Activated CD8-positive, alpha-beta memory T cell treated with anti-CD3 and anti-CD28 coated beads, Interleukin-2, amount 50 U/mL, for 4 hours (primary cell): ENCODE measurements around the gene MTHFS.
"Not testable (repeated sequence)": the region's sequence is repeated elsewhere in the genome, so short reads cannot be mapped to it uniquely, and the experiment has no call there.

ENCODE experiments used
- DNase-seq: peaks from one replicate; pipeline ENCODE4 v3.0.0-alpha.2; 2020

MTHFS gene

GRCh38 chr15:79896634-79897379 is at the start of gene MTHFS:
TSS of gene MTHFS (minus strand) at chr15:79897014. CDS start at chr15:79896988, 26 bp downstream.
- peak; percentile 77 for DNase-seq

GRCh38 chr15:79944622-79945021 is 47.8 kb upstream of the MTHFS start:
- no peak for DNase-seq

- no peak for DNase-seq
Observed at GRCh38 chr15:79943820-79944219, 47.0 kb upstream of the MTHFS start.

- DNase-seq: no peak
Observed at GRCh38 chr15:79942741-79943481, 46.1 kb upstream of the MTHFS start.

GRCh38 chr15:79939399-79939798 is 42.6 kb upstream of the MTHFS start:
- DNase-seq: no peak

GRCh38 chr15:79938143-79938542 is 41.3 kb upstream of the MTHFS start:
- no peak for DNase-seq

- DNase-seq: not testable (repeated sequence)
Observed at GRCh38 chr15:79935556-79936201, 38.9 kb upstream of the MTHFS start.

GRCh38 chr15:79933231-79933630 is 36.4 kb upstream of the MTHFS start:
- DNase-seq: no peak

- DNase-seq: no peak
Observed at GRCh38 chr15:79932447-79932846, 35.6 kb upstream of the MTHFS start.

GRCh38 chr15:79930516-79930915 is 33.7 kb upstream of the MTHFS start:
- no peak for DNase-seq

- DNase-seq: no peak
Observed at GRCh38 chr15:79929412-79929811, 32.6 kb upstream of the MTHFS start.

- not testable (repeated sequence) for DNase-seq
Observed at GRCh38 chr15:79926116-79926515, 29.3 kb upstream of the MTHFS start.

GRCh38 chr15:79924379-79924778 is 27.6 kb upstream of the MTHFS start:
- DNase-seq: no peak

- peak; percentile 99 for DNase-seq
Observed at GRCh38 chr15:79923515-79924169, 26.8 kb upstream of the MTHFS start.

GRCh38 chr15:79923079-79923514 is 26.3 kb upstream of the MTHFS start:
- peak; percentile 69 for DNase-seq

GRCh38 chr15:79922512-79923078 is 25.8 kb upstream of the MTHFS start:
- no peak for DNase-seq

GRCh38 chr15:79919749-79920511 is 23.1 kb upstream of the MTHFS start:
- DNase-seq: no peak

GRCh38 chr15:79919090-79919748 is 22.4 kb upstream of the MTHFS start:
- no peak for DNase-seq

- DNase-seq: no peak
Observed at GRCh38 chr15:79918278-79918677, 21.5 kb upstream of the MTHFS start.

- DNase-seq: no peak
Observed at GRCh38 chr15:79916502-79917132, 19.8 kb upstream of the MTHFS start.
